ENCODE measurements around the gene UNK. TPM values are rescaled to one million over a fixed set of nuclear protein-coding genes. Genes with fewer than 3 reads are reported as not detected.

UNK gene
- total and polyA plus RNA-seq, 7 donors = 12.7 to 29.6 (median 23.5) TPM

DNA sequence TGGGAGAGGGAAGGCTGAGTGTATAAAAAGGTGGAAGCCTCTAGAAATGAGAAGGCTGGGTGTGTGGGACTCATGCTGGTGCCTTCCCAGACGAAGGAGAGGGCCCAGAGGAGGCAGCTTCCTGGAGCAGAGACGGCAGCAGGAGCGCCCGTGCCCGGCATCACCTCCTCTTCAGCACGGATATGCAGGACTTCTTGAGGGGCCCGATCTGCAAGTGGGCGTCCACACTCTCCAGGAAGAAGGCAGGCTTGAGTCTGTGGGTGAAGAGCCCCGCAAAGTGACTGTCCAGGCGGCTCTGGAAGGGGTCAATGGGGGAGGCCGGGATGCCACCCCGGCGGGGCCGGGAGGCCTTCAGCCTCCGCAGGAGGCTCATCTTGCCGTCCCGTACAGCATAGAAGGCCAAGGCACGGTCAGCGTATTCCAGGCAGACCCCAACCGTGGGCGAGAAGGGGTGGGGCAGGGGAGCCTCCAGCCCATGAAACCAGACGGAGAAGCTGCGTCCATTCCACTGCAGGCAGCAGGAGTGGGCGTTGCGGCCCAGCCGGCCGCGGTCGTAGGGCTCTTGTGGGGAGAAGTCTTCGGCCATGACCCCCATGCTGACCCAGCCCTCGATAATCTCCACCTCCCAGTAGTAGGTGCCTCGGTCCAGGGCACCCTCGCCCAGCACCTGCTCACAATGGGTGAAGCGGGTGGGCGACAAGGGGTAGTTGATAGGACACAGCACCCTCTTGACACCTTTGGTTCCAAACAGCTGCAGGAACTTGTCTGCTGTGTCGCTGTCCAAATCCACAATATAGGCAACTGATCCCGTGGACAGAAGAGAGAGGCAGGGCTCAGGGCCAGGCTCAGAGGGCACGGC, 89.9 kb downstream of the UNK start:
- no peaks in the 10 kb centered on the region for H3K27me3 ChIP-seq
- intact Hi-C loops (cut with DNase I) = loop anchor here (5.0 kb wide), 1 partner anchor 92 kb away; the partner anchor contains the start of gene UNK
- H3K9me3 ChIP-seq = no peaks in the 10 kb centered on the region
- peaks cover 5 to 77% (median 74%) of the 10 kb centered on the region in 4 donors for H3K4me1 ChIP-seq
- DNase-seq = no peak
- peak overlapping the region in 2 of 4 donors; percentile 62 to 92 for H3K4me3 ChIP-seq
- WGBS, 2 donors = 92 to 93% methylated on average over 38 of the region's 38 CpGs
- TF ChIP-seq EP300 (IDR thresholded peaks at IDR 0.05) = no peak
- no peak for TF ChIP-seq POLR2AphosphoS5 (IDR thresholded peaks at IDR 0.05)
- no peak for TF ChIP-seq POLR2A (IDR thresholded peaks at IDR 0.05)
- TF ChIP-seq, protein P1, sequence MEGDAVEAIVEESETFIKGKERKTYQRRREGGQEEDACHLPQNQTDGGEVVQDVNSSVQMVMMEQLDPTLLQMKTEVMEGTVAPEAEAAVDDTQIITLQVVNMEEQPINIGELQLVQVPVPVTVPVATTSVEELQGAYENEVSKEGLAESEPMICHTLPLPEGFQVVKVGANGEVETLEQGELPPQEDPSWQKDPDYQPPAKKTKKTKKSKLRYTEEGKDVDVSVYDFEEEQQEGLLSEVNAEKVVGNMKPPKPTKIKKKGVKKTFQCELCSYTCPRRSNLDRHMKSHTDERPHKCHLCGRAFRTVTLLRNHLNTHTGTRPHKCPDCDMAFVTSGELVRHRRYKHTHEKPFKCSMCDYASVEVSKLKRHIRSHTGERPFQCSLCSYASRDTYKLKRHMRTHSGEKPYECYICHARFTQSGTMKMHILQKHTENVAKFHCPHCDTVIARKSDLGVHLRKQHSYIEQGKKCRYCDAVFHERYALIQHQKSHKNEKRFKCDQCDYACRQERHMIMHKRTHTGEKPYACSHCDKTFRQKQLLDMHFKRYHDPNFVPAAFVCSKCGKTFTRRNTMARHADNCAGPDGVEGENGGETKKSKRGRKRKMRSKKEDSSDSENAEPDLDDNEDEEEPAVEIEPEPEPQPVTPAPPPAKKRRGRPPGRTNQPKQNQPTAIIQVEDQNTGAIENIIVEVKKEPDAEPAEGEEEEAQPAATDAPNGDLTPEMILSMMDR (IDR thresholded peaks at IDR 0.05) = no peak
- peak overlapping the region; percentile 95 to 98 (median 97) for H3K27ac ChIP-seq
- peaks cover 0 to 19% (median 12%) of the 10 kb centered on the region in 4 donors for H3K36me3 ChIP-seq

Other genes starting within 250 kb of the UNK start
- gene MYO15B, start 197.0 kb upstream of the UNK start, total RNA-seq = 100 to 1,000 TPM in 1 of 4 donors, 10 to 100 TPM in 3; 33.1 to 117 (median 52.0) TPM
- 100 to 1,000 TPM; 212 to 460 (median 250) TPM for gene MYO15B, start 197.0 kb upstream of the UNK start, polyA plus RNA-seq
- 1 to 10 TPM in 3 of 4 donors, under 1 TPM in 1; 0.82 to 7.2 (median 3.8) TPM for gene SMIM5, start 151.4 kb upstream of the UNK start, total RNA-seq
- 10 to 100 TPM in 1 of 3 donors, 1 to 10 TPM in 2; 5.5 to 29.6 (median 6.0) TPM for gene SMIM5, start 151.4 kb upstream of the UNK start, polyA plus RNA-seq
- 10 to 100 TPM in 3 of 4 donors, 1 to 10 TPM in 1; 5.1 to 11.6 (median 11.3) TPM for gene RECQL5, start 117.7 kb upstream of the UNK start, total RNA-seq
- 10 to 100 TPM in 2 of 3 donors, 1 to 10 TPM in 1; 9.0 to 30.1 (median 10.2) TPM for gene RECQL5, start 117.7 kb upstream of the UNK start, polyA plus RNA-seq
- gene SAP30BP, start 117.5 kb upstream of the UNK start, total RNA-seq = 10 to 100 TPM; 53.5 to 96.9 (median 63.6) TPM
- gene SAP30BP, start 117.5 kb upstream of the UNK start, polyA plus RNA-seq = 10 to 100 TPM; 53.2 to 69.3 (median 57.7) TPM
- 10 to 100 TPM; 15.1 to 43.2 (median 23.1) TPM for gene ITGB4, start 63.3 kb upstream of the UNK start, total RNA-seq
- 100 to 1,000 TPM in 1 of 3 donors, 10 to 100 TPM in 2; 17.8 to 116 (median 25.8) TPM for gene ITGB4, start 63.3 kb upstream of the UNK start, polyA plus RNA-seq
- 10 to 100 TPM; 17.2 to 24.6 (median 20.3) TPM for gene GALK1, start 19.6 kb upstream of the UNK start, total RNA-seq
- gene GALK1, start 19.6 kb upstream of the UNK start, polyA plus RNA-seq = 10 to 100 TPM; 14.3 to 28.2 (median 14.4) TPM
- 10 to 100 TPM in 2 of 4 donors, 1 to 10 TPM in 2; 4.3 to 11.4 (median 9.6) TPM for gene UNC13D, start 59.6 kb downstream of the UNK start, total RNA-seq
- 10 to 100 TPM in 2 of 3 donors, 1 to 10 TPM in 1; 6.0 to 61.9 (median 17.1) TPM for gene UNC13D, start 59.6 kb downstream of the UNK start, polyA plus RNA-seq
- gene WBP2, start 70.5 kb downstream of the UNK start, total RNA-seq = 10 to 100 TPM; 44.2 to 73.1 (median 56.9) TPM
- 100 to 1,000 TPM in 1 of 3 donors, 10 to 100 TPM in 2; 87.1 to 110 (median 91.3) TPM for gene WBP2, start 70.5 kb downstream of the UNK start, polyA plus RNA-seq
- gene TRIM47, start 93.8 kb downstream of the UNK start, total RNA-seq = 10 to 100 TPM; 27.8 to 40.9 (median 37.2) TPM
- gene TRIM47, start 93.8 kb downstream of the UNK start, polyA plus RNA-seq = 10 to 100 TPM; 28.7 to 41.0 (median 39.0) TPM
- gene TRIM65, start 112.1 kb downstream of the UNK start, total RNA-seq = 10 to 100 TPM; 22.4 to 27.5 (median 25.1) TPM
- 10 to 100 TPM in 2 of 3 donors, 1 to 10 TPM in 1; 7.2 to 19.1 (median 10.2) TPM for gene TRIM65, start 112.1 kb downstream of the UNK start, polyA plus RNA-seq
- 10 to 100 TPM; 32.8 to 50.6 (median 41.8) TPM for gene MRPL38, start 120.1 kb downstream of the UNK start, total RNA-seq
- gene MRPL38, start 120.1 kb downstream of the UNK start, polyA plus RNA-seq = 10 to 100 TPM; 55.9 to 71.5 (median 57.1) TPM
- 10 to 100 TPM in 1 of 4 donors, 1 to 10 TPM in 3; 4.4 to 16.6 (median 6.3) TPM for gene FBF1, start 156.2 kb downstream of the UNK start, total RNA-seq
- 1 to 10 TPM; 1.2 to 9.0 (median 2.5) TPM for gene FBF1, start 156.2 kb downstream of the UNK start, polyA plus RNA-seq
- gene ACOX1, start 194.4 kb downstream of the UNK start, total RNA-seq = 10 to 100 TPM; 32.7 to 38.9 (median 36.5) TPM
- gene ACOX1, start 194.4 kb downstream of the UNK start, polyA plus RNA-seq = 10 to 100 TPM; 31.3 to 93.2 (median 32.4) TPM
- 10 to 100 TPM in 1 of 4 donors, 1 to 10 TPM in 3; 5.3 to 14.8 (median 7.8) TPM for gene TEN1, start 194.4 kb downstream of the UNK start, total RNA-seq
- gene TEN1, start 194.4 kb downstream of the UNK start, polyA plus RNA-seq = 10 to 100 TPM; 30.5 to 78.8 (median 57.1) TPM
- 1 to 10 TPM in 2 of 4 donors, under 1 TPM in 1, not detected in 1; 0.71 to 2.6 (median 1.4) TPM for gene CDK3, start 216.0 kb downstream of the UNK start, total RNA-seq
- gene CDK3, start 216.0 kb downstream of the UNK start, polyA plus RNA-seq = 10 to 100 TPM; 11.9 to 15.0 (median 15.0) TPM
- 10 to 100 TPM in 1 of 4 donors, 1 to 10 TPM in 3; 2.9 to 23.5 (median 7.2) TPM for gene EVPL, start 242.5 kb downstream of the UNK start, total RNA-seq
- gene EVPL, start 242.5 kb downstream of the UNK start, polyA plus RNA-seq = 10 to 100 TPM in 1 of 3 donors, 1 to 10 TPM in 2; 4.6 to 16.0 (median 4.8) TPM

All from sigmoid colon (tissue), 7 donors.